Measurements from ENCODE around the gene ACACB. TPM values are rescaled to one million over a fixed set of nuclear protein-coding genes. Genes with fewer than 3 reads are reported as not detected.

Gene ACACB
- total RNA-seq, 1 donor from 2014 or later, result 3.4 TPM

DNA sequence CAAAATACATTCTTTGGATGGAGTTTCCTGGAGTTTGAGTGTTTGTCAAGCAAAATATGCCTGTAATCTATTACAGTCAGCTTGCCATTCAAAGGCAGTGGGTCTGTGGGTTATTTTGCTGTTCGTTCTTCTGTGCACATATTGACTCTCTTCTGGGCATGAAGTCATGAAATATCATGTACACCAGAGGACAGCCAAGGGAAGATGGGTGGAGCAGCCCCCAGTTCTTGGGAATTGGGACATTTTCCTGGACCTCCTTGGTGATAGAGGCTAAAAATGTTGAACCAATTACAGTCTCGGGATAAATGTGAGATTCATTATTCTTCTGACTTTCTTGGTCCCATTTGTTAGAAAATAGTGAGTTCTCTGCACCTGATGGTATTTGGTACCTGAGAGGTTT, 103.6 kb downstream of the ACACB start:
- no peak for DNase-seq

DNA sequence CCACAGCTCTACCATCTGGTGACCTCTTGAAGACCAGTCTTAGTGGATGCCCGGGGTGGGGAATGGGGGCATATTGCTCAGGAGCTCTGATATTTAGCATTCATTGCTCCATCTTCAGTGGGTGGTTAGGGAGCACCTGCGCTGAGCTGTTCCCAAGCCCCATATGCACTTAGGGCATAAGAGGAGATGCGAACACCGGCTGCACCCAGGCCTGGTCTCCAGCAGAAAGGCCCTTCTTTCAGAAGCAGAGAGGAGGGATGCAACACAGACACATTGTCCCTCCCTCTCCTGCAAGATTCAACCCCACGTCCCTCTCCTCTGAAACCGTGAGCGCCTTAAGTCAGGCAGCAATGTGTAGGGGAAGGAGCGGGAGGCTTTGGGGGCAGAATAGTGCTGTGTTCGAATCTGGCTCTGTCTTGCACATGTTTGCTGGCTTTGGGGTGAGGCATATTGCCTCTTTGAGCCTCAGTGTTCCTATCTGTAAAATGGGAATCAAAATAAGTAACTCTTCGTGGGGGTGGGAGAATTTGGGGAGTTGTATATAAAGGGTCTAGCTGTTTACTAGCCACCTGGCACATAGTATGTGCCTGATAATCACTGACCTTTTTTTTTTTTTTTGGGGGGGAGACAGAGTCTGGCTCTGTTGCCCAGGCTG, 105.0 kb downstream of the ACACB start:
- DNase-seq, result no peak

DNA sequence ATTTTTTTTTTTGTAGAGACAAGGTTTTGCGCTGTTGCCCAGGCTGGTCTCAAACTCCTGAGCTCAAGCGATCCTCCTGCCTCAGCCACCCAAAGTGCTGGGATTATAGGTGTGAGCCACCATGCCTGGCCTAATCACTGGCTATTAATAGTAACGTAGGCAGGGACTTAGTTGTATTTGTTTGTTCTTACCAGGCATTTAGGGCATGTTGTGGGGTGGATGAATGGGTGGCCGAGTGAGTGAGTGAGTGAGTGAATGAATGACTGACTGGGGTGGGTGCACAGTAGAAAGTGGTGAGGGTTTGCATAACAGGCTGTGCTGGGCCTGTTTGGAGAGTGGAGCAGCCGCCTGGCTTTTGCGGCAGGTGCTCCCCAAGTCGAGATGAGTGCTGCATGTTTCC, 105.7 kb downstream of the ACACB start:
- DNase-seq, result no peak

DNA sequence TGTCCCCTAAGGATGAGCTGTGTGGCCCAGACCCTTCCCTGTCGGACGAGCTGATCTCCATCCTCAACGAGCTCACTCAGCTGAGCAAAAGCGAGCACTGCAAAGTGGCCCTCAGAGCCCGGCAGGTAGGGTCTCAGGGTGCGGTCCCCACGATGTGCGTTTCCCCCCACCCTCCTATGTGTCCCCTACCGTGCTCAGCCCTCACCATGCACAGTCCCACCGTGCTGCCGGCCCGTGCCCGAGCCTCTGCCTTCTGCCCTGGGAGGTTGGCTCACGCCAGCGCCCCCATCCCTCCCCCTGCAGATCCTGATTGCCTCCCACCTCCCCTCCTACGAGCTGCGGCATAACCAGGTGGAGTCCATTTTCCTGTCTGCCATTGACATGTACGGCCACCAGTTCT, 106.1 kb downstream of the ACACB start:
- no peak for DNase-seq

- DNase-seq, result no peak
Measured at GRCh38 chr12:109223211-109223610, 106.8 kb downstream of the ACACB start.

DNA sequence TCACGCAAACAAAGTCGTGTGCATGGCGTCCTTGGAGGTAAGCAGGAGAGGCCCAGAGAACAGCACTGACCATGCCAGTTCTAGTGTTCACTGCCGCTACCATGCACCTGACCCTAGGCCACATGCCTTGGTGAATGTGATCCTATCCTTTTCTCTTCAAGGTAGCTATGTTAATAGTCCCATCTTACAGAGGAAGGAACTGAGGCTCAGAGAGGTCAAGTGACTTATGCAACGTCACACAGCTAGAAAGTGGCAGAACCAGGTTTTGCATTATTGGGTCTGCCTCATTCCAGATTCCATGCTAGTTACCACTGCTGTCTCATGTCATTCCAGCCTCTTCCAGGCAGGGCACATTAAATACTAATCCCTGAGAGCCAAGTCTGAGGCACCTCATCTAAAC, 107.5 kb downstream of the ACACB start:
- no peak for DNase-seq

- DNase-seq, result no peak
Measured at GRCh38 chr12:109228664-109229063, 112.3 kb downstream of the ACACB start.

GRCh38 chr12:109230193-109230592, 113.8 kb downstream of the ACACB start:
- DNase-seq, result no peak

GRCh38 chr12:109232731-109233130, 116.3 kb downstream of the ACACB start:
- no peak for DNase-seq

DNA sequence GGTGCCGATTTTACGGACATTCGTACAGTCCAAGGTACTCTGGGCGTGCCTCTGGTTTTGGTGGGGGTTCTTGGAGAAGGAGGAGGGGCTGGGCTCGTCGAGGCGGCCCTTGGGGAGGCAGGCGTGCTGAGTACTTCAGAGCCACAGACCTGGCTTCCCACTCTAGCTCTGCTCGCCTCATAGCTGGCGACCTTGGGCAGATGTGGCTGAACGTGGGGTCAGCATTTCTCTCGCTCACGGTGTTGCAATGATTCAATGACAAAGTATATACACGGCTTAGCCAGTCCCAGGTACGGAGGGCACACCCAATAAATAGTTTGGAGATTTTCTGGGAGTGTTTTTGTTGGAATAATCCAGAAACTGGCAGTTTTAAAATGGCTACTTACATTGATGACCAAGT, 117.6 kb downstream of the ACACB start:
- DNase-seq, result no peak

- DNase-seq, result no peak
Measured at GRCh38 chr12:109236257-109236656, 119.9 kb downstream of the ACACB start.

- DNase-seq, result no peak
Measured at GRCh38 chr12:109239179-109239578, 122.8 kb downstream of the ACACB start.

GRCh38 chr12:109239691-109240090, 123.3 kb downstream of the ACACB start:
- no peak for DNase-seq

DNA sequence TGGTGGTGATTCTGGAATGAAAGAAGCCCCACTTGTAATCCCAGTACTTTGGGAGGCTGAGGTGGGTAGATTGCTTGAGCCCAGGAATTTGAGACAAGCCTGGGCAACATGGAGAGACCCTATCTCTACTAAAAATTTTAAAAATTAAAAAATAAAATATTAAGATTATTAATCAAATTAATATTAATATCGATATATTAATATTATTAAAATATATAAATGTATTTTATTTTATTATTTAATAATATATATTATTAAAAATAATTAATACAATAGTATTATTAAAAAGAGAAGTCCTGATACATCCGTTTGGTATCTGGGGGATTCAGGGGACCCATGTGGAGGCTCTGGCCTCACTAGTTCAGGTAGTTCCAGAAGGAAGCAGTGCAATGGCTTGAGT, 124.0 kb downstream of the ACACB start:
- no peak for DNase-seq

DNA sequence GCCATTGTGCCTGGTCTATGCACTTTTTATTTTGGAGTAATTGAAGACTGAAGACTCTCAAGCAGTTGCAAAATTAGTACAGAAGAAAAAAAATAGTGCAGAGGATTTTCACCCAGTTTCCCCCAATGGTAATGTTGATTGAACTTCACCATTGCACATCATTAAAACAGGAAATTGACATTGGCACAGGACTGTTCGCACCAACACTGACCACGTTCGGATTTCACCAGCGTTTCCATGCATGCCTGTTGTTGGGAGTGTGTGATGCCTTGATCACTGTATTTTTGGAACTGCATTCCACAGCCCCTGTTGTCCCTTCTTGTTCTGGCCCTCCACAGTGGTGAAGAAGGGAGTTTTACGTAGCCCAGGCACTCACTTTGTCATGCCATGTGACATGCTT, 125.5 kb downstream of the ACACB start:
- DNase-seq, result no peak

GRCh38 chr12:109244073-109244472, 127.7 kb downstream of the ACACB start:
- DNase-seq, result no peak

GRCh38 chr12:109246221-109246620, 129.8 kb downstream of the ACACB start:
- no peak for DNase-seq

GRCh38 chr12:109247831-109248654, 131.7 kb downstream of the ACACB start:
- DNase-seq, result no peak

DNA sequence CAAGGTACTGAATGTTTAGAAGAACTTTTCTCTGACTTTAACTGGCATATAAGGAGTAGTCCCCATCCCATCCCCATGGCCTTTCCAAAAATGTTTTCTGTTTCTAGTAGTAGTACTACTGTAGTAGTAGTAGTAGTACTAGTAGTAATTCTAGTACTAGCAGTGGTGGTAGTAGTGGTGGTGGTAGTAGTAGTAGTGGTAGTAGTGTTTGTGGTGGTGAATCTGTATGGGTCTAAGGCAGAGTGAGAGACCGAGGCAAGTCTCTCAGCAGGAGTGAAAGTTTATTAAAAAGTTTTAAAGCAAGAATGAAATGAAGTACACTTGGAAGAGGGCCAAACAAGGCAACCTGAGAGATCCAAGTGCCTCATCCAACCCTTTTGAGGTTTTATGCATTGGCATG, 134.1 kb downstream of the ACACB start:
- DNase-seq, result no peak

- no peak for DNase-seq
Measured at GRCh38 chr12:109252799-109253198, 136.4 kb downstream of the ACACB start.

- DNase-seq, result no peak
Measured at GRCh38 chr12:109253913-109254544, 137.6 kb downstream of the ACACB start.

GRCh38 chr12:109255377-109255776, 139.0 kb downstream of the ACACB start:
- no peak for DNase-seq

GRCh38 chr12:109256011-109256410, 139.6 kb downstream of the ACACB start:
- DNase-seq, result no peak

GRCh38 chr12:109258201-109258600, 141.8 kb downstream of the ACACB start:
- DNase-seq, result no peak

All from occipital lobe (tissue), 2 donors.